Mucosa of stomach (tissue), 1 donor: ENCODE measurements around the gene EMSY.

Experiments used
- H3K27me3 ChIP-seq: one replicate; pipeline ENCODE4 v1.7.0; 2013; ENCODE audit warnings: mild to moderate bottlenecking, low read length; ENCODE audit not compliant: control insufficient read depth, insufficient read depth
- H3K36me3 ChIP-seq: one replicate; pipeline ENCODE4 v1.7.0; 2013; ENCODE audit warnings: low read length; ENCODE audit not compliant: control insufficient read depth, insufficient read depth
- H3K4me1 ChIP-seq: one replicate; pipeline ENCODE4 v1.7.0; 2013; ENCODE audit warnings: mild to moderate bottlenecking, low read length; ENCODE audit not compliant: control insufficient read depth, insufficient read depth
- H3K4me3 ChIP-seq: one replicate; pipeline ENCODE4 v1.7.0; 2013; ENCODE audit warnings: low read length
- H3K9ac ChIP-seq: one replicate; pipeline ENCODE4 v1.7.0; 2013; ENCODE audit warnings: mild to moderate bottlenecking, low read length, moderate library complexity
- H3K9me3 ChIP-seq: one replicate; pipeline ENCODE4 v1.7.0; 2013; ENCODE audit warnings: mild to moderate bottlenecking, low read length, moderate library complexity; ENCODE audit not compliant: control insufficient read depth
- donor health status: Pancreatic carcinoma.

EMSY gene

DNA sequence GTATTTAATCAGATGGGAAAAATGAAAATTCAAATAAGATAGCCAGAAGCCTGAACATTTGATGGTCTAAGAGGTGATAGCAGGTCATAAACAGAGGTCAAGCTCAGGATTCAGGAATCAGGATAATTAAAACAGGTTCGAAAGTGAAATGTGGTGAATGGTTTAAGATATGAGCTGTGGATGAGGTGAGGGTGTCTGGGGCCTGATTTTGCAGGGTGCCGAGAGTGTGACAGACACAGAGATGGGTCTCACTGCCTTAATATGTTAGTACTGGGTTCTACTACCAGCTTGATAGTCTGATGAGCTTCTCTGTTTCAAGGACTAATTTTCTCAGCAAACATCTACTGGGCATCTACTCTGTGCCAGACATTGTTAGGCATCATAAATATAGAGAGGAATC, 19.9 kb upstream of the EMSY start:
- H3K4me3 ChIP-seq, result no peak overlapping the region
- no peaks in the 10 kb centered on the region for H3K4me1 ChIP-seq
- H3K27me3 ChIP-seq, result peaks cover 5% of the 10 kb centered on the region
- H3K9ac ChIP-seq, result no peak overlapping the region
- no peaks in the 10 kb centered on the region for H3K9me3 ChIP-seq
- no peaks in the 10 kb centered on the region for H3K36me3 ChIP-seq

DNA sequence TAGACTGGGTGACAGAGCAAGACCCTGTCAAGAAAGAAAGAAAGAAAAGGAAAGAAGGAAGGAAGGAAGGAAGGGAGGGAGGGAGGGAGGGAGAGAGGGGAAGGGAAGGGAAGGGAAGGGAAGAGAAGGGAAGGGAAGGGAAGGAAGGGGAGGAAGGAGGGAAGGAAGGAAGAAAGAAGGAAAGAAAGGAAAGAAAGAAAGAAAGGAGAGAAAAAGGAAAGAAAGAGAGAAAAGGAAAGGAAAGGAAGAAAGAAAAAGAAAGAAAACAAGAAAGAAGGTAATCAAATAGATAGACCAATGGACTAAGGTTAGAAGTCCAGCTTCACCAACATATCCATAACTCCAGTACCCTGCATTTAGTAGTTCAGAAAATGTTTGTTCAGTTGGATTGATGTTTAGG, 18.2 kb upstream of the EMSY start:
- H3K9ac ChIP-seq, result no peak overlapping the region
- H3K9me3 ChIP-seq, result no peaks in the 10 kb centered on the region
- H3K4me3 ChIP-seq, result no peak overlapping the region
- no peaks in the 10 kb centered on the region for H3K36me3 ChIP-seq
- H3K4me1 ChIP-seq, result no peaks in the 10 kb centered on the region
- H3K27me3 ChIP-seq, result peaks cover 5% of the 10 kb centered on the region

DNA sequence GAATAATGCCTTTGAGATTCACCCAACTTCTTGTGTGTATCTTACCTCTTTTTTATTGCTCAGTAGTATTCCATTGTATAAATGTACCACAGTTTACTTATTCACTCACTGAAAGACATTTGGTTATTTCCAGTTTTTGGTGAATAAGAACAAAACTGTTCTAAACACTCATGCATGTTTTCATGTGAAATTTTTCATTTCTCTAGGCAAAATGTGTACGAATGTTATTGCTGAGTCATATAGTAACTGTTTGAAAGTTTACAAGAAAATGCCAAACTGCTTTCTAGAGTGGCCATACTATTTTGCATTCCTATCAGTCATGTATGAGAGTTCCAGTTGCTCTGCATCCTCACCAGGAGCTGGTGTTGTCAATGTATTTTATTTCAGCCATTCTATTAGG, 8.8 kb upstream of the EMSY start:
- no peaks in the 10 kb centered on the region for H3K4me1 ChIP-seq
- no peak overlapping the region for H3K9ac ChIP-seq
- H3K36me3 ChIP-seq, result no peaks in the 10 kb centered on the region
- no peaks in the 10 kb centered on the region for H3K9me3 ChIP-seq
- no peaks in the 10 kb centered on the region for H3K27me3 ChIP-seq
- H3K4me3 ChIP-seq, result no peak overlapping the region

DNA sequence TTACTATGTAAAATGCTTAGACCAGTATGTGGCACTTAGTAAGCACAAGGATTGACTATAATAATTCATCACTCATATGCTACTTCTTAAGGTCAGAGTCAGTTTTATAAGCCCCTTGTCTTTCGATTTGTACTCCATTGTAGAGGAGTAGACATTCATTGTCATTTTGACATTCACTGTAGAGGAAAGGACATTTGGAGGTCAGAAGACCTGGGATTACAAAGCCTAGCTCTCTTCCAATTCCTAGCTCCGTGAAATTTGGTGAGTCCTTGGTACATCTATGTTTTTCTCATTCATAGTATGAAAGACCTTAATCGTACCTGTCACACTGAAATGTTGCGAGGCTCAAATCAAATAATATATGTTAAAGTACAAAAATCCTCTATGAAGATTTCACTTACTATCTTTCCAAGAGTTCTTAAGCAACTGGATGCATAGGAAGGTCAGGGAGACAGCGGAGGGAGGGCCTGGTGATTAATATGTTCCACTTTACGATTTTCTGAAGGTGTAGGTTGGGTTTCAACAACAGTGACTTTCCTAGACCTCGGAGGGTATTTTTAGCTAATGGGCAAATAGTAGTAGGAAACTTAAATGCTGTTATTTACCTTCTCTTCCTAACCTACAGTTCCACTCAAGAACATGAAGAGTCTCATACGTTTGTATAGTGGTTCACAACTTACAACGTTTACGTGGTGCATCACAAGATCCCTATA, 1.4 kb upstream of the EMSY start:
- H3K9ac ChIP-seq, result peak overlapping the region; percentile 97
- H3K4me3 ChIP-seq, result peak overlapping the region; percentile 100
- H3K4me1 ChIP-seq, result peaks cover 7% of the 10 kb centered on the region
- H3K27me3 ChIP-seq, result no peaks in the 10 kb centered on the region
- no peaks in the 10 kb centered on the region for H3K9me3 ChIP-seq
- no peaks in the 10 kb centered on the region for H3K36me3 ChIP-seq

DNA sequence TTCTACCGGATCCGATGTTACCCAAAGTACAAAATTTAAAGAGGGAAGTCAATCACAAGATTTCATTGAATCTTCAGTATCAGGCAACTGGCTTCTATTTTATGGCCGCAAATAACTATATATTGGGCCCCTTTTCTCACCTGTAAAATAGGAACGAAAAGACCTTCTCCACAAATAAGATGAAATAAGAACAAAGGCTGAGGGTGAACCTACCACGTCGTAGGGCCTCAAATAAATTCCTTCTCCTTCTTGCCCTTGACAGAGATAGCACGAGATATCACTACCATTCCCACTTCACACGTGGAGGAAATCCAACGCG, 794 bp upstream of the EMSY start:
- peak overlapping the region; percentile 100 for H3K4me3 ChIP-seq
- peak overlapping the region; percentile 97 for H3K9ac ChIP-seq
- H3K27me3 ChIP-seq, result no peaks in the 10 kb centered on the region
- H3K36me3 ChIP-seq, result no peaks in the 10 kb centered on the region
- no peaks in the 10 kb centered on the region for H3K9me3 ChIP-seq
- H3K4me1 ChIP-seq, result peaks cover 7% of the 10 kb centered on the region

DNA sequence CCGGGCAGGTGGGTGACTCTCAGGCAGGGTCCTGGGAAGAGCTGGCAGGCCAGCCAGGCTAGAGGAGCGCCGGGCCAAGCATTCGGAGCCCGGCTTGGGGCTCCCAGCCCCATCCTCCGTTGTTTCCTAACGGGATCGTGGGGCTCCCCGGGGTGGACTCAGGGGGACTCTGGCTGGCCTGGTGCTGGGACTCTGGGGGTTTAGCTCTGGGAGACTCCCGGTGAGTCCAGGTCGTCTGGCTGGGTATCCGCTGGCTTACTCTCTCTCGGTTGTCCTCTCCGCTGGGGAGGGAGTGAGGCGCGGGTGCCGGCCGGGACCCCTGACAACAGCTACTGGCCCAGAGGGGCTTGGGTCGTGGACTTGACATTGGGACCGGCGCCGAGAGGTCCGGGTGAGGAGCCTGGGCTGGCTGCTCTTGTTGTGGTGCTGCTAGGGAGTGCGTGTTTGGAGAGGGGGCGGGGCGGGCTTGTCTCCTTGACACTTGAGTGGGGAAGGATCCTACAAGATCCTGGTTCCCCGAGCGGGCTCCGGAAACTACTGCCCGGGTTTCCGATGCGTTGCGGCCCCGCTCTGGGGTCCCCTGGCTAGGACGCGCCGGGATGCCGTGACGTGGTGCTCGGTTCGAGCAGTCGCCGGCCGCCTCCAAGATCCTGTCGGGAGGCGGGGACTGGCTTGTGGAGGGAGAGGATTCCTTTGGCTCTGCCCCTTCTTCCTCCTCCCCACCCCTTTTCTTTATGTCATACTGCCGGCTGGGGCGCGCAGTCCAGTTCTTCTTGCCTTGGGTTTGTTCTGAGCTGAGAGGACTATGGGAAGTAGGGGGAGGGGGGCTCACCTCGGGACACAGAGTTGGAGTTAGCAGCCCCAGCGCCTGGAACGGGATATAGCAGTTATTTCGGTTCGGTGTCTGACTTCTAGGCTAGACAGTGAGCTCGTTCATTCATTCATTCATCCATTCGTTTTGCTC, 585 bp downstream of the EMSY start:
- Histone ChIP-seq H3K27me3 (no peaks in the 10 kb centered on the region), H3K4me1 (peaks cover 7% of the 10 kb centered on the region), H3K36me3 (no peaks in the 10 kb centered on the region), H3K9ac (peak overlapping the region; percentile 94), H3K4me3 (peak overlapping the region; percentile 100), H3K9me3 (no peaks in the 10 kb centered on the region)

DNA sequence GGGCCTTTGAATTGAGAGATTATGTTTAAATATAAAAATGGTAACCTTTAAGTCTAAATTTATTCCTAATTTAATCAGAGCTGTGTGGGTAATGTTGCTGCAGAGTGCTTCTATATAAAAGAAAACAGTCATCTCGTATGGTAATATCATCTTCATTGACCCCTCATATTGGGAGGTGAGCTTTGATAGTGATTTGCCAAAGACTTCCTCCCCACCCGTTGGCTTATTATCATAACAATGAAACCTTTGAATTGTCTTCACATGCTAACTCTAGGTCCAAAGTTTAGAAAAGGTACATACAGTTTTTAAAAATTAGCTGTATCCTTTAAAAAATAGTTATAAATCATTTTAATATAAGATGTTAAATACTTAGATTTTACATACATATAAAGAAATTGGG, 3.7 kb downstream of the EMSY start:
- H3K36me3 ChIP-seq, result no peaks in the 10 kb centered on the region
- H3K4me1 ChIP-seq, result peaks cover 3% of the 10 kb centered on the region

DNA sequence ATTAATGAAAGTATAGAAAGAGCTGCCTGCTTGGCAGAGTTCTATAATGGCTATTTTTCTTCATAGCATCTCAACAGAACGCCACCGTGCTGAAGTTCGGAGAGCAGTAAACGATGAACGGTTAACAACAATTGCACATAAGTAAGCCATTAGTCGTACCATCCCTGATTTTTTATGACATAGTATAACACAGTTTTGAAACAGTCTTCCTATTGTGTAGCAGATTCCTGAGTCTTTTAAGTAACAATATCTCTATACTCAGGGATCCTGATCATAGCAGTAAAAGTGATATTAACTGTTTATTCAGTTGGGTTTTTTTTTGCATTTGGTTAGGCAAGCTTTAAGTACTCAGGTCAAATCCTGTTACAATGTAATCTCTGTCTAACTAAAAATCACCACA, 8.4 kb downstream of the EMSY start:
- Histone ChIP-seq H3K9me3 (no peaks in the 10 kb centered on the region), H3K36me3 (no peaks in the 10 kb centered on the region), H3K4me3 (no peak overlapping the region), H3K9ac (no peak overlapping the region), H3K4me1 (no peaks in the 10 kb centered on the region), H3K27me3 (no peaks in the 10 kb centered on the region)

More for the DNA sequence above, 3.7 kb downstream of the EMSY start:
- Histone ChIP-seq H3K9ac (no peak overlapping the region), H3K9me3 (no peaks in the 10 kb centered on the region), H3K27me3 (no peaks in the 10 kb centered on the region), H3K4me3 (no peak overlapping the region)

DNA sequence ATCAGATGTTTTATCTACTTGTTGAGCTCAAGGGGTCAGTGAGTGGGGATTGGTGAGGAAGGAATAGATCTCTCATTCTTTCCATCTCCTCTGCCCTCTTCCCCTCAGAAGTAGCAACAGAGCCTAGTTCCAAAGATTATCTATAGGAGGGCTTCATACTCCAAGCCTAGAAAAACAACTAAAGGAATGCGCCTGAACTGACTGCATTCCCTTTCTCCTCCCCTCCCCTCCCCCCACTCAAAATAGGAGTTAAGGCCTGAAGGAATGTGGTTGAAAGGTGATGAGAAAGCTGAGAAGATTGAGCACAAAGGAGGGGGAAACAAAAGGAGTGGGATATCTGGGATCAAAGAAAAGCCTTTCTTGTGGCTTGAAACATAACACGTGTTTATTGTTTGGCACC, 10.5 kb downstream of the EMSY start:
- H3K4me1 ChIP-seq, result no peaks in the 10 kb centered on the region
- no peaks in the 10 kb centered on the region for H3K27me3 ChIP-seq
- H3K4me3 ChIP-seq, result no peak overlapping the region
- H3K9me3 ChIP-seq, result no peaks in the 10 kb centered on the region
- H3K9ac ChIP-seq, result no peak overlapping the region
- no peaks in the 10 kb centered on the region for H3K36me3 ChIP-seq

DNA sequence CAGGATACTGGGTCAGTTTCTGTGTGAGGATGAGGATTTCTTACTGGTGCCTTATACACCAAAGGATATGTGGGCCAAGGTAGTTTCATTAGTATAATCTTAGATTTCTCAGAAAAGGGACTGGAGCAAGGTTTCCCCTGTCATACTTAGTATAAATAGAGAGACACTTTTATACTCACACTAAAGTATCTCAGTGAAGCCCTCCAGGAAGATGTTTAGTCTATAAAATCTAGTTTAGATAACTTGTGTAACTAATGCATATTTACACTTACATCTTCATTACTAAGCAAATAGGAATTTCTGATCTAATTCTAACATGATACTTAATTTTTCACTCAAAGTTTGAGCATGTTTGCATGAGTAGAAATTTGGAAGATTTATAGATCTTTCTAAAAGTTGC, 11.1 kb downstream of the EMSY start:
- Histone ChIP-seq H3K9ac (no peak overlapping the region), H3K4me1 (no peaks in the 10 kb centered on the region), H3K36me3 (no peaks in the 10 kb centered on the region), H3K27me3 (no peaks in the 10 kb centered on the region), H3K9me3 (no peaks in the 10 kb centered on the region), H3K4me3 (no peak overlapping the region)

DNA sequence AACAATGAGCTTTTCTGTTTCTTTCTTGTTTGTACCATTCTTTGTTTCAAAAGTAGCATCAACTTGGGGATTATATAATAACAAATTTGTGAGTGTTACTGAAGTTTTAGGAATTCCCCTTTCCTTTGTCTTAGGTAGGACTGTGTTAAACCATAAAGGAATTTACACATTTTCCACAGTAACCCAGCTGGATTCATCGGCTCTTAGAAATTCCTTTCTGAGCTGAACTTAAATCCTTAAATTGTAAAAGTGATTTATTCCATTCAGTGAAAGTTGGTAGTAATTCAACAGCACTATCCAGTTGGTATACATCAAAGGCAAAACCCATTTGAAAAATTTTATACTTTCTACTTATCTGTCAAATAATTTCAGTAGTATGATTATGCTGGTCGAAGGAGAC, 11.8 kb downstream of the EMSY start:
- Histone ChIP-seq H3K36me3 (no peaks in the 10 kb centered on the region), H3K27me3 (no peaks in the 10 kb centered on the region), H3K9me3 (no peaks in the 10 kb centered on the region), H3K4me1 (no peaks in the 10 kb centered on the region), H3K9ac (no peak overlapping the region), H3K4me3 (no peak overlapping the region)

DNA sequence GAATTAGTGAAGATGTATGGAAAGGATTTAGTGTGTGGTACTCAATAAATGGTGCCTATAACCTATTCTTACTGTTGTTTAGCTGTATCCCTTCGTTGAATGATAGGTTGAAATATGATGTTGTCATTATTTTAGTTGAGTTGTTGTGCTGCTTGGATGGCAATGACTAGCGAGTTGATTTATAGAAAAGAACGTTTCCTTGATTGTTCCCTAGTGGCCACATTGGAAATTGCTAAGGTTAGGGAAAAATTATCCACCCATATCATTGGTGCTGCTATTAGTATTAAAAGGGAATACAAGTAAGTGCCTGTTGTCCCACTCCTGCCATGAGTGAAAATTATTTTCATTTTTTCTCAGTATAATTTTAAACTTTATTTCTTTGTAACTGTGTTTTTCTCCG, 14.5 kb downstream of the EMSY start:
- Histone ChIP-seq H3K27me3 (no peaks in the 10 kb centered on the region), H3K9me3 (no peaks in the 10 kb centered on the region), H3K4me1 (no peaks in the 10 kb centered on the region), H3K4me3 (no peak overlapping the region), H3K9ac (no peak overlapping the region), H3K36me3 (no peaks in the 10 kb centered on the region)
